Lung (tissue), 12 donors: Measurements from ENCODE around the gene PYGL. TPM values are rescaled to one million over a fixed set of nuclear protein-coding genes. Genes with fewer than 3 reads are reported as not detected.

Experiments used
- ATAC-seq: fragments of 200-7000 bp; cut with Tn5 transposase; one replicate; pipeline ENCODE4 v1.9.1; 2020; ENCODE audit warnings: moderate number of reproducible peaks; ENCODE audit not compliant: insufficient read depth, low FRiP score
- DNase-seq, 3 donors: peaks; one replicate each; pipeline ENCODE4 v3.0.0-alpha.2; 2013 to 2017
- H3K27ac ChIP-seq, 2 donors: one replicate each; pipeline ENCODE4 v1.5.1; 2013; ENCODE audit warnings: mild to moderate bottlenecking in 2 of 2, moderate library complexity in 2 of 2, control low read depth in 1 of 2, inconsistent platforms in 1 of 2, low read depth in 1 of 2, low read length in 1 of 2
- H3K27me3 ChIP-seq, 3 donors: one replicate each; pipeline ENCODE4 v1.5.1; 2013; ENCODE audit warnings: low read length in 2 of 3; ENCODE audit not compliant: control insufficient read depth in 3 of 3, insufficient read depth in 3 of 3
- H3K36me3 ChIP-seq, 4 donors: one replicate each; pipeline ENCODE4 v1.5.1; 2013; ENCODE audit warnings: low read length in 4 of 4, mild to moderate bottlenecking in 1 of 4, moderate library complexity in 1 of 4; ENCODE audit not compliant: control insufficient read depth in 4 of 4, insufficient read depth in 4 of 4
- H3K4me1 ChIP-seq, 5 donors: one replicate each; pipeline ENCODE4 v1.5.1; 2013; ENCODE audit warnings: low read length in 5 of 5, mild to moderate bottlenecking in 2 of 5, moderate library complexity in 1 of 5; ENCODE audit not compliant: control insufficient read depth in 5 of 5, insufficient read depth in 5 of 5
- H3K4me3 ChIP-seq: one replicate; pipeline ENCODE4 v1.5.1; 2013; ENCODE audit warnings: mild to moderate bottlenecking, control low read depth, moderate library complexity
- H3K9ac ChIP-seq, 2 donors: one replicate each; pipeline ENCODE4 v1.5.1; 2013; ENCODE audit warnings: low read length in 2 of 2, control low read depth in 1 of 2; ENCODE audit not compliant: insufficient read depth in 1 of 2
- H3K9me3 ChIP-seq, 4 donors: one replicate each; pipeline ENCODE4 v1.5.1; 2013; ENCODE audit warnings: low read length in 3 of 4, mild to moderate bottlenecking in 1 of 4, moderate library complexity in 1 of 4; ENCODE audit not compliant: control insufficient read depth in 4 of 4, insufficient read depth in 3 of 4
- CTCF ChIP-seq: IDR thresholded peaks from 2 replicates; pipeline ENCODE4 v1.5.1; 2012; ENCODE audit warnings: mild to moderate bottlenecking; ENCODE audit errors: control extremely low read depth, extremely low read depth
- WGBS, 2 donors: extraction: QIAGEN DNeasy Blood & Tissue Kit; methylation state at CpG; one replicate each; pipeline ENCODE4 v1.1.7; 2013; 5-methylcytosine and 5-hydroxymethylcytosine counted together
- polyA plus RNA-seq, 2 donors: library from polyadenylated mRNA; stranded (reverse); fragments of 200-250 nt; gene quantifications; one replicate each; pipeline ENCODE4 v1.2.1, GENCODE V29; 2013
- total RNA-seq, 2 donors: library from RNA; depleted of rRNA in 1 of 2; stranded (reverse); fragments of >200 nt in 1 of 2; gene quantifications; one replicate each; pipeline ENCODE4 v1.2.1, GENCODE V29; 2014 to 2021
- donor health status: control.
- donor health status: control.
- donor health status: Bipolar disorder and iron deficiency.
- donor health status: healthy.
- donor health status: DM: yes; HTN: yes; CAD: no.

The PYGL gene
- total and polyA plus RNA-seq, 4 donors: 18.7 to 85.4 (median 45.3) TPM

DNA sequence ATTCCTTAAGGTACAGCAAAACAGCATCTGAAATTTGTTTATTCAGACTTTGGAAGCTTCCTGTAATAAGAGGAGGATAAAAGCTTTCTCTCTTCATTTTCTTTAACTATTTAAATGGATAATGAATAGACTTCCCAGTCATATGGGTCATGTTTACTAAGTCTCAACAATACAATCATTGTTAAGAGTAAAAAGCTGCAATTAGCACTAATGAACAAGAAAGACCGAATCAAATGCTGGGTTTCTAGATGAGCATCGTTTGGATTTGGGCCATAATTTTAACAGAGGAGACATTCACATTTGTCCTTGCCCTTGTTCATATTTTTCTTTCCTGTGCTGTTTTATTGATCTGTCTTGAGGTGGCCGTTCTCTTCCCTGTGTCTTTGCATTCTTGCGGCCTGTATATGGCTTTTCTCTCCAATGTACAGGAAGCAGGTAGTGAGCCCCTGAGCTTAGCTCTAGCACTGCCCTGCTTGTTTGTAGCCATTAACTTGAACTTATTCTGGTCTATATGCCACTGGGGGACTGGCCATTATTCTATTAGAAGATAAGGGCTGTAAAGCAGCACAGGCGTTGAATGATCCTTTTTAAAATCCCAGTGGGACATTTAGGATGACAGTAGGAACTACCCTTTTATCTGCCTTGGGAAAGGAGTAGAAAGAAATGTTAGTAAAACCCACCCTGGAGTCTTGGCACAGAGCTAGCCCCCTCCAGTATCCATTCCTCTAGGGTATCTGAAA is 37.8 kb downstream of the PYGL start:
- 78 to 93% methylated on average over 5 of the region's 5 CpGs for WGBS, 2 donors
- Histone ChIP-seq H3K9ac (no peak overlapping the region), H3K27ac (no peak overlapping the region), H3K9me3 (peaks cover 0 to 5% (median 0%) of the 10 kb centered on the region in 4 donors), H3K27me3 (no peaks in the 10 kb centered on the region), H3K4me1 (no peaks in the 10 kb centered on the region), H3K36me3 (peaks cover 2 to 8% (median 7%) of the 10 kb centered on the region in 4 donors), H3K4me3 (no peak overlapping the region)
- no peak for DNase-seq
- ATAC-seq: no peak
- TF ChIP-seq CTCF: no peak

DNA sequence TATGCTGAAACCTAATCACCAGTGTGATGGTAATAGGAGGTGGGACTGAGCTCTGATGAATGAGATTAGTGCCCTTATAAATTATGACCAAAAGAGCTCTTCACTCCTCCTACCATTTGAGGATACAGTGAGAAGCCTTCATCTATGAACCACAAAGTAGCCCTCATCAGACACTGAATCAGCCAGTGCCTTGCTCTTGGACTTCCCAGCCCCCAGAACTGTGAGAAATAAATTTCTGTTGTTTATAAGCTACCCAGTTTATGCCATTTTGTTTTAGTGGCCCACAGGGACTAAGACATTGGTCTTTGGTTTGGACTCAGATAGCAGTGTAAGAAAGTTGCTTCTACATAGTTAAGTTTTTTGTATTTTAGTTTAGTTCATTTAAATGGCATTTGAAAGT is 39.6 kb downstream of the PYGL start:
- H3K9ac ChIP-seq: no peak overlapping the region
- DNase-seq (no peak), ATAC-seq (no peak)
- H3K9me3 ChIP-seq: peaks cover 0 to 5% (median 0%) of the 10 kb centered on the region in 4 donors
- TF ChIP-seq CTCF: no peak
- H3K27ac ChIP-seq: no peak overlapping the region
- no peaks in the 10 kb centered on the region for H3K27me3 ChIP-seq
- no peaks in the 10 kb centered on the region for H3K4me1 ChIP-seq
- no peak overlapping the region for H3K4me3 ChIP-seq
- peaks cover under 1 to 5% (median 4%) of the 10 kb centered on the region in 4 donors for H3K36me3 ChIP-seq

- WGBS, 2 donors: 86 to 97% methylated on average over 3 of the region's 3 CpGs
- Histone ChIP-seq H3K4me1 (no peaks in the 10 kb centered on the region), H3K9ac (no peak overlapping the region), H3K4me3 (no peak overlapping the region), H3K27ac (no peak overlapping the region), H3K36me3 (no peaks in the 10 kb centered on the region), H3K9me3 (peaks cover 0 to 5% (median 0%) of the 10 kb centered on the region in 4 donors), H3K27me3 (no peaks in the 10 kb centered on the region)
- no peak for TF ChIP-seq CTCF
- DNase-seq: no peak
- ATAC-seq: no peak
These were observed 42.9 kb downstream of the PYGL start for GRCh38 chr14:50901361-50901760.
